SK-N-MC (cell line): ENCODE results near the gene SHISAL1.

Experiments
- DNase-seq: peaks from one replicate; pipeline ENCODE4 v3.0.0-alpha.2; 2011; ENCODE audit warnings: low read depth, low spot score
- H3K27ac ChIP-seq: fragments of 200-600 bp; sonication (generic); 2 replicates; pipeline ENCODE4 v1.5.1; 2016; ENCODE audit warnings: mixed run types
- H3K36me3 ChIP-seq: fragments of 200-600 bp; sonication (generic); 2 replicates; pipeline ENCODE4 v1.6.1; 2017; ENCODE audit warnings: antibody characterized with exemption, low read length, mixed read lengths; ENCODE audit not compliant: insufficient read depth
- H3K4me3 ChIP-seq: fragments of 200-600 bp; sonication (generic); 2 replicates; pipeline ENCODE4 v1.5.1; 2016
- H3K9ac ChIP-seq: fragments of 200-600 bp; sonication (generic); 2 replicates; pipeline ENCODE4 v1.8.0; 2017; ENCODE audit warnings: mixed run types, mixed read lengths; ENCODE audit not compliant: insufficient read length
- H3K9me3 ChIP-seq: fragments of 200-600 bp; sonication (generic); 2 replicates; pipeline ENCODE4 v1.6.1; 2017; ENCODE audit warnings: low read depth, mild to moderate bottlenecking, antibody characterized with exemption, low read length, moderate library complexity, mixed read lengths
- EZH2 ChIP-seq: fragments of 200-600 bp; sonication (generic); IDR thresholded peaks from one replicate; pipeline ENCODE4 v1.6.1; 2017; ENCODE audit warnings: antibody characterized with exemption
- FOXP2 ChIP-seq: optimal IDR thresholded peaks from 2 replicates; pipeline ENCODE3; 2011; ENCODE audit warnings: mild to moderate bottlenecking, moderate library complexity; ENCODE audit not compliant: insufficient read depth; ENCODE audit errors: extremely low read length, control extremely low read depth
- POLR2AphosphoS5 ChIP-seq: IDR thresholded peaks from 2 replicates; pipeline ENCODE4 v1.6.1; 2012; ENCODE audit warnings: mild to moderate bottlenecking, low read depth, low read length, borderline replicate concordance

The SHISAL1 gene

GRCh38 chr22:44340271-44341239 lies 27.8 kb upstream of the SHISAL1 start:
- no peak for DNase-seq
- Histone ChIP-seq H3K9ac (no peak overlapping the region), H3K9me3 (no peaks in the 10 kb centered on the region), H3K4me3 (no peak overlapping the region), H3K36me3 (no peaks in the 10 kb centered on the region), H3K27ac (no peak overlapping the region)
- no peak for TF ChIP-seq EZH2
- TF ChIP-seq POLR2AphosphoS5, result no peak
- no peak for TF ChIP-seq FOXP2

GRCh38 chr22:44338906-44339305 lies 26.2 kb upstream of the SHISAL1 start:
- TF ChIP-seq EZH2 (no peak), FOXP2 (no peak), POLR2AphosphoS5 (no peak)

GRCh38 chr22:44338177-44338810 lies 25.5 kb upstream of the SHISAL1 start:
- H3K27ac ChIP-seq, result no peak overlapping the region
- DNase-seq, result no peak
- H3K9ac ChIP-seq, result no peak overlapping the region
- H3K9me3 ChIP-seq, result no peaks in the 10 kb centered on the region
- TF ChIP-seq FOXP2 (no peak), POLR2AphosphoS5 (no peak)
- no peak overlapping the region for H3K4me3 ChIP-seq
- no peaks in the 10 kb centered on the region for H3K36me3 ChIP-seq

More at GRCh38 chr22:44338906-44339305, 26.2 kb upstream of the SHISAL1 start:
- H3K9me3 ChIP-seq, result no peaks in the 10 kb centered on the region
- H3K27ac ChIP-seq, result no peak overlapping the region
- H3K36me3 ChIP-seq, result no peaks in the 10 kb centered on the region
- DNase-seq, result no peak
- no peak overlapping the region for H3K9ac ChIP-seq
- no peak overlapping the region for H3K4me3 ChIP-seq

- Histone ChIP-seq H3K27ac (no peak overlapping the region), H3K9ac (no peak overlapping the region), H3K4me3 (no peak overlapping the region), H3K9me3 (no peaks in the 10 kb centered on the region), H3K36me3 (no peaks in the 10 kb centered on the region)
- no peak for DNase-seq
- TF ChIP-seq EZH2 (no peak), POLR2AphosphoS5 (no peak), FOXP2 (no peak)
Measured at GRCh38 chr22:44337678-44338004, 24.9 kb upstream of the SHISAL1 start.

GRCh38 chr22:44336962-44337677 lies 24.4 kb upstream of the SHISAL1 start:
- TF ChIP-seq POLR2AphosphoS5, result no peak
- no peak for DNase-seq
- Histone ChIP-seq H3K9me3 (no peaks in the 10 kb centered on the region), H3K9ac (no peak overlapping the region), H3K4me3 (no peak overlapping the region), H3K36me3 (no peaks in the 10 kb centered on the region), H3K27ac (no peak overlapping the region)

- Histone ChIP-seq H3K4me3 (no peak overlapping the region), H3K27ac (no peak overlapping the region), H3K9ac (no peak overlapping the region), H3K9me3 (no peaks in the 10 kb centered on the region), H3K36me3 (no peaks in the 10 kb centered on the region)
- DNase-seq, result no peak
- TF ChIP-seq POLR2AphosphoS5 (no peak), EZH2 (no peak), FOXP2 (no peak)
Measured at GRCh38 chr22:44335903-44336803, 23.4 kb upstream of the SHISAL1 start.

- Histone ChIP-seq H3K9ac (no peak overlapping the region), H3K36me3 (no peaks in the 10 kb centered on the region), H3K27ac (no peak overlapping the region), H3K9me3 (no peaks in the 10 kb centered on the region), H3K4me3 (no peak overlapping the region)
- TF ChIP-seq POLR2AphosphoS5, result no peak
- TF ChIP-seq FOXP2, result no peak
- TF ChIP-seq EZH2, result no peak
- DNase-seq, result no peak
Measured at GRCh38 chr22:44335066-44335839, 22.5 kb upstream of the SHISAL1 start.
